GM21367 (cell line): ENCODE results near the gene VEPH1.

Experiments
- ATAC-seq: cut with Tn5 transposase; IDR thresholded peaks from one replicate; pipeline ENCODE4 v1.9.1; 2021; ENCODE audit not compliant: unreplicated experiment

Gene VEPH1

DNA sequence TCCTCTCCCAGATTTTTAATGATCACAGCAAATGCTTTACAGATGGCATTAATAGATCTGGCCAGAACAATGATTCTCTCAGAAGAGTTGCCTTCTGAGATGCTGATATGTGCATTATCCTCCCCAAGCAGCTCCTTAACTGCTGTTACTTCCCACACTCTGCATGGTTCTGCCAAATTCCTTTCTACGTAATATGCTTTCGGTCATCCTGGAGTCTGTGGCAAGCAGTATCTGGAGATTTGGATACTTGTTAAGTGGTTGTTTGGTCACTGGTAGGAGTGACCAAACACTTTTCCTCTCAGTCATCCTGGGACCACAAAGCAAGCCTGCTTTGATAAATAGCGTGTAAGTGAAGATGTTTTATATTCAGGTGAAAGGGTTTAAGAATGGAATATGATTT lies 272.1 kb downstream of the VEPH1 start:
- no peak for ATAC-seq

DNA sequence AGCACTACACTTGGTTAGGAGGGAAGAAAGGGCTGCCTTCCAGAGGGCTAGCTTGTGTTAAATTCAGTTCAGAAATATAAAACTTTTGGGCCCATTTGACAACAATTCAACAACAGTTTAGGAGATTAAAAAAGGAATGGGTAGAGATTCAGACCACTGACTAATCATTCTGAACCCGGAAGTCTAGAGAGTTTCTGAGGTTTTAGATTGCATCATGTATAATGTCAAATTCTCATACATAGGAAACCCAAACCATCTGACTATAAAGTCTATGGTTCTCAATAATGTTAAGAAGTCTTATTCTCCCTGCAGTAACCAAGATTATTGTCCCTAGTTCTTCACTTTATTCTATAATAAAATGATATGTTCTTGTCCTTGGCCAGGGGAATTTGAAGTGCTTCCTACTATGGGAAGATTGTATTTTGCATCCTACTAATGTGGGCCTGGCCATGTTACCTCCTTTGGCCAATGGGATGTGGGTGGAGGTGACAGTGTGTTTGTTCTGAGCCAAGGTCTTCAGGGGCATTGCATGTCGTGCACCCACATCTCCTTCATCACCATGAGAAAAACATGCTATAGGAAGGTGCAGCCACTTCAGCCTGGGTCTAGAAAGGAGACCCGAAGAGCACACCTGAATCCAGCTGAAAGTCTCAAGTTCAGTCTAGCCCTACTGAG lies 276.9 kb downstream of the VEPH1 start:
- no peak for ATAC-seq

DNA sequence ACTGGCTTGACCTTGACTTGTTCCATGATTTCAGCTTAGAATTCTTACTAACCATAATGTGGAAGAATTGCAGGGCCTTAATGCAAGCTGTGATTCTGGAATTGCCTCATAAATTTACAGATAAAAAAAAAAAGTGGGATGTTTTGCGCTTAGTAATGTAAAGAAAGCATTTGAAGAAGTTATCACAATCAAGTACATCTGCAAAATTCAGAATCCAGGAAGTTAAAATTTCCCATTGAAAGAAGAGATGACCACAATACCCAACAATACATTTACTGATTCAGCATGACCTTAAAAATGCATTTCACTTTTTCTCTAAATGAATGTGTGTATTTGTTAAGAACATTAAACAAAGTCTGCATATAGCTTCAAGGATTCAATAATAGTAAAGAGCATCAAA lies 278.2 kb downstream of the VEPH1 start:
- no peak for ATAC-seq

DNA sequence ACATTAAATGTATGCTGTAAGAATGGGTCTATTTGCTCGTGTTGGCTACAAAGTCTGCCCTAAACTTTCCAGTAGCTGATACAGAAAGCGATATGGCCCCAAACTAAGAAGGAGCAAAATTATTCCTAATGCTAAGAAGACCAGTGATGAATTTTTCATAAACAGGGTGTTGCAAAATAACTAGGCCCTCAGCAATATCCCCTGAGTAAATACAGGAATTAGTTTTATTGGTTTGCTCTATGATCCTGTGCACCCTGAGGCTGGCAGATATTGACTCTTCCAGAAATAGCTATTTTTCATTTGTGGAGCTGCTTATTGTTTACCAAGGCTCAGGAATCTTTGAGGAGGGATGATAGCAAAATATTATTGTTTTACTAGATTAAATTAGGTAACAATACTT lies 282.3 kb downstream of the VEPH1 start:
- no peak for ATAC-seq

DNA sequence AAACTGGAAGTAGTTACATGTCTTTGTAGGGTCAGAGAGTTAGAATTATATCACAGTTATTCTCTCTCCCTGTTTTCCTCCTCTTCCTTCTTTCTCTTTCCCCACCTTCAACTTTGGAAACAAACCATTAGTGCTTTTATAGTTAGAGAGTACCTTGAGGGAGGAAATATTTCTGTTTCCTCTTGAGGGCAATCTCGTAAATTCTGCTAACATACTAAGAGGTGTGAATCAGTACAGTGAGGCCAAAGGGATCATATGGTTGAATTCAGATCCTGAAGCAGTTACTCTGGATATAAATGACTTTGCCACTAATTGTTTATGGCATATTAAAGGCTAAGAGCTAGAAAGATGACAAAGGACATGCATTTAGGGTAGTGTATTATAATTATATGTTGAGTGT lies 283.0 kb downstream of the VEPH1 start:
- no peak for ATAC-seq

DNA sequence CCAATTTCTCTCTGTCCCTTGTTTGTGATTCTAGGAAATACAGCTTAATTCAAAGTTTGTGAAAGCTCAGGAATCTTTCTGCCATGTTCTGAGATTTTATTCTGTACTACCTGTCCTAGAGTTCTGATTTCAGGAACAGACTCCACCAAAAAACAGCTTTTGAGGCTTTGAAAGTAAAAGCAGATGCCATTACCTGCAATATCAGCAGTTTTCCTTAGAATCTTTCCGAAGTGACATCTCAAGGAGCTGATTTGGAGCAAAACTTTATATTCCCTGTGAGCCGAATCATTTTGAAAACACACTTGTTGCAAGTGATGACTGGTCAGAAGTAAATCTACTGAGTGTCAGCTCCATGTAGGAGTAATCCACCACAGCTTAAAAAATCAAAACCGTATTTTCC lies 284.0 kb downstream of the VEPH1 start:
- ATAC-seq = no peak
